Stimulated activated CD4-positive, alpha-beta T cell treated with anti-CD3 and anti-CD28 coated beads, TNF-alpha, amount 100 ng/mL, for 1 hour (primary cell): ENCODE data around the gene TTC31.

Experiments used
- DNase-seq, 3 donors: peaks; one replicate each; pipeline ENCODE4 v3.0.0-alpha.2; 2020; ENCODE audit warnings: low read depth in 3 of 3, low spot score in 1 of 3

The TTC31 gene

GRCh38 chr2:74503506-74504475, 20.9 kb downstream of the TTC31 start:
- DNase-seq = no peak

GRCh38 chr2:74504591-74504990, 21.7 kb downstream of the TTC31 start:
- DNase-seq = no peak

- DNase-seq = no peak
These were observed 22.8 kb downstream of the TTC31 start for GRCh38 chr2:74505448-74506246.

- DNase-seq = peak; percentile 94 to 99 (median 96)
These were observed 24.5 kb downstream of the TTC31 start, which contains the start of gene PCGF1 for GRCh38 chr2:74507145-74507925. PCGF1 (minus strand) TSS chr2:74507695; CDS start chr2:74507668, 27 bp downstream.

- no peak for DNase-seq
These were observed 25.1 kb downstream of the TTC31 start for GRCh38 chr2:74507926-74508520.

- no peak for DNase-seq
These were observed 27.4 kb downstream of the TTC31 start for GRCh38 chr2:74510272-74510671.

- DNase-seq = no peak
These were observed 28.5 kb downstream of the TTC31 start for GRCh38 chr2:74511104-74511989.

- DNase-seq = no peak
These were observed 30.1 kb downstream of the TTC31 start for GRCh38 chr2:74512744-74513604.

GRCh38 chr2:74513605-74514367, 30.9 kb downstream of the TTC31 start:
- DNase-seq = no peak

GRCh38 chr2:74514368-74515270, 31.7 kb downstream of the TTC31 start, which contains the start of gene TLX2:
TLX2 (plus strand) TSS chr2:74514450; CDS start chr2:74514807, 357 bp downstream.
- DNase-seq = no peak

- no peak for DNase-seq
These were observed 32.5 kb downstream of the TTC31 start for GRCh38 chr2:74515271-74515980.

GRCh38 chr2:74515981-74516633, 33.2 kb downstream of the TTC31 start:
- DNase-seq = peak in 2 of 3 donors; percentile 58 to 80

- DNase-seq = no peak
These were observed 33.8 kb downstream of the TTC31 start for GRCh38 chr2:74516650-74517049.

- DNase-seq = no peak
These were observed 39.6 kb downstream of the TTC31 start for GRCh38 chr2:74522516-74522915.

GRCh38 chr2:74524005-74524404, 41.1 kb downstream of the TTC31 start:
- DNase-seq = no peak
